ENCODE data around the gene LMO4. TPM values are rescaled to one million over a fixed set of nuclear protein-coding genes. Genes with fewer than 3 reads are reported as not detected.

The LMO4 gene
- total and polyA plus RNA-seq, 4 donors: 35.7 to 96.4 (median 54.7) TPM

DNA sequence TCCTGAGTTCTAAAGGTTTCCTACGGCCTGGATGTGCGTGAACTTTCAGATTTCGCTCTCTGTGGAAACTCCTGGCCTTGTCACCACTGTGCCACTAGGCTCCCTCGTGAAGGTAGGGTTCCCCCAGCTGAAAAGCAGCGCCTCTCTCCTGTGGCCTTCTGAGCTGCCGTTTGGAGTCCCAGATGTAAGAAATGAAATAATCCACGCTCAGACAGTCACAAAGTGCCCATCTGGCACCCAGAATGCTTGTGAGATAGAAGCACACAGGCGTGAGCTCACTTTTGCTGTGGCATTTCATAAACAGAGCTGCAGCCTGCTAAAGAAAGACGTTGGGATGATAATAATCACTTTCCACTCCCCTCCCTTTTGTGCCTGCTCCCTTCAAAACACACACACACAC lies 65.8 kb downstream of the LMO4 start:
- Histone ChIP-seq H3K4me1 (ENCODE audit: control insufficient read depth in 5 of 5, insufficient read depth in 5 of 5, low read length in 5 of 5) (peaks cover 0 to 19% (median 6%) of the 10 kb centered on the region in 5 donors), H3K4me3 (no peak overlapping the region), H3K9me3 (ENCODE audit: control insufficient read depth in 4 of 4, insufficient read depth in 3 of 4, low read length in 3 of 4) (no peaks in the 10 kb centered on the region), H3K27ac (ENCODE audit: low read depth in 1 of 2, low read length in 1 of 2) (no peak overlapping the region), H3K27me3 (ENCODE audit: control insufficient read depth in 3 of 3, insufficient read depth in 3 of 3, low read length in 2 of 3) (no peaks in the 10 kb centered on the region), H3K9ac (ENCODE audit: insufficient read depth in 1 of 2, low read length in 2 of 2) (no peak overlapping the region), H3K36me3 (ENCODE audit: control insufficient read depth in 4 of 4, insufficient read depth in 4 of 4, low read length in 4 of 4) (no peaks in the 10 kb centered on the region)
- no peak for ATAC-seq (ENCODE audit: insufficient read depth, low FRiP score)
- TF ChIP-seq, protein P1, sequence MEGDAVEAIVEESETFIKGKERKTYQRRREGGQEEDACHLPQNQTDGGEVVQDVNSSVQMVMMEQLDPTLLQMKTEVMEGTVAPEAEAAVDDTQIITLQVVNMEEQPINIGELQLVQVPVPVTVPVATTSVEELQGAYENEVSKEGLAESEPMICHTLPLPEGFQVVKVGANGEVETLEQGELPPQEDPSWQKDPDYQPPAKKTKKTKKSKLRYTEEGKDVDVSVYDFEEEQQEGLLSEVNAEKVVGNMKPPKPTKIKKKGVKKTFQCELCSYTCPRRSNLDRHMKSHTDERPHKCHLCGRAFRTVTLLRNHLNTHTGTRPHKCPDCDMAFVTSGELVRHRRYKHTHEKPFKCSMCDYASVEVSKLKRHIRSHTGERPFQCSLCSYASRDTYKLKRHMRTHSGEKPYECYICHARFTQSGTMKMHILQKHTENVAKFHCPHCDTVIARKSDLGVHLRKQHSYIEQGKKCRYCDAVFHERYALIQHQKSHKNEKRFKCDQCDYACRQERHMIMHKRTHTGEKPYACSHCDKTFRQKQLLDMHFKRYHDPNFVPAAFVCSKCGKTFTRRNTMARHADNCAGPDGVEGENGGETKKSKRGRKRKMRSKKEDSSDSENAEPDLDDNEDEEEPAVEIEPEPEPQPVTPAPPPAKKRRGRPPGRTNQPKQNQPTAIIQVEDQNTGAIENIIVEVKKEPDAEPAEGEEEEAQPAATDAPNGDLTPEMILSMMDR (IDR thresholded peaks at IDR 0.05; ENCODE audit: control extremely low read depth, extremely low read depth): no peak
- DNase-seq: no peak
- WGBS, 2 donors: 89 to 92% methylated on average over 9 of the region's 9 CpGs

- Histone ChIP-seq H3K27ac (ENCODE audit: low read depth in 1 of 2, low read length in 1 of 2) (no peak overlapping the region), H3K4me3 (no peak overlapping the region), H3K9me3 (ENCODE audit: control insufficient read depth in 4 of 4, insufficient read depth in 3 of 4, low read length in 3 of 4) (no peaks in the 10 kb centered on the region), H3K27me3 (ENCODE audit: control insufficient read depth in 3 of 3, insufficient read depth in 3 of 3, low read length in 2 of 3) (no peaks in the 10 kb centered on the region), H3K4me1 (ENCODE audit: control insufficient read depth in 5 of 5, insufficient read depth in 5 of 5, low read length in 5 of 5) (peaks cover 0 to 19% (median 6%) of the 10 kb centered on the region in 5 donors), H3K36me3 (ENCODE audit: control insufficient read depth in 4 of 4, insufficient read depth in 4 of 4, low read length in 4 of 4) (no peaks in the 10 kb centered on the region), H3K9ac (ENCODE audit: insufficient read depth in 1 of 2, low read length in 2 of 2) (no peak overlapping the region)
- ATAC-seq (ENCODE audit: insufficient read depth, low FRiP score) (no peak), DNase-seq (no peak)
- TF ChIP-seq, protein P1 (IDR thresholded peaks at IDR 0.05; ENCODE audit: control extremely low read depth, extremely low read depth): no peak
- 96 to 98% methylated on average over 2 of the region's 2 CpGs for WGBS, 2 donors
Measured at GRCh38 chr1:87394982-87395381, 66.3 kb downstream of the LMO4 start.
